Measurements from ENCODE around the gene CST2.

DNA sequence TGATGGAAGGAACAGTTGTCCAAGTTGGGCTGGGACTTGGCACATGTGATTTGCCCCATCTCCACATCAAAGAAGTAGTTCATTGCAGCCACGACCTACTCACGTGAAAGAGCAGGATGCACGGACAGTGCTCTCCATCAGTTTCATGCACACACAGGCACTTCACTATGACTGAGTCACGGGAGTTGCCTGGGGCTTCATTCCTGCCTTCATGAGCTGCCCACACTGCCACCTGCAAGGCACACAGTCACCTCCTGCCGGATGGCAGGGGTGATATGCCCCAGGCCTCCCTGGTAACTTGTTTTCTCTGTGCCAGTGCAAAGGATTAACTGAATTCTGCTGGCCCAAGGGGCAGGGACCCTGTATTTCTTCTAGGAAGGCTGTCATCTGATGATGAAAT is 30.2 kb upstream of the CST2 start:
- TF ChIP-seq, protein P1, sequence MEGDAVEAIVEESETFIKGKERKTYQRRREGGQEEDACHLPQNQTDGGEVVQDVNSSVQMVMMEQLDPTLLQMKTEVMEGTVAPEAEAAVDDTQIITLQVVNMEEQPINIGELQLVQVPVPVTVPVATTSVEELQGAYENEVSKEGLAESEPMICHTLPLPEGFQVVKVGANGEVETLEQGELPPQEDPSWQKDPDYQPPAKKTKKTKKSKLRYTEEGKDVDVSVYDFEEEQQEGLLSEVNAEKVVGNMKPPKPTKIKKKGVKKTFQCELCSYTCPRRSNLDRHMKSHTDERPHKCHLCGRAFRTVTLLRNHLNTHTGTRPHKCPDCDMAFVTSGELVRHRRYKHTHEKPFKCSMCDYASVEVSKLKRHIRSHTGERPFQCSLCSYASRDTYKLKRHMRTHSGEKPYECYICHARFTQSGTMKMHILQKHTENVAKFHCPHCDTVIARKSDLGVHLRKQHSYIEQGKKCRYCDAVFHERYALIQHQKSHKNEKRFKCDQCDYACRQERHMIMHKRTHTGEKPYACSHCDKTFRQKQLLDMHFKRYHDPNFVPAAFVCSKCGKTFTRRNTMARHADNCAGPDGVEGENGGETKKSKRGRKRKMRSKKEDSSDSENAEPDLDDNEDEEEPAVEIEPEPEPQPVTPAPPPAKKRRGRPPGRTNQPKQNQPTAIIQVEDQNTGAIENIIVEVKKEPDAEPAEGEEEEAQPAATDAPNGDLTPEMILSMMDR (IDR thresholded peaks at IDR 0.05) = no peak
- TF ChIP-seq EZH2 (IDR thresholded peaks at IDR 0.05; ENCODE audit: borderline replicate concordance, insufficient read depth, low read depth, low read length, poor library complexity, severe bottlenecking) = no peak
